Measurements from ENCODE around the gene CAMK1D.
"Not testable (repeated sequence)": the region's sequence is repeated elsewhere in the genome, so short reads cannot be mapped to it uniquely, and the experiment has no call there.

The CAMK1D gene

DNA sequence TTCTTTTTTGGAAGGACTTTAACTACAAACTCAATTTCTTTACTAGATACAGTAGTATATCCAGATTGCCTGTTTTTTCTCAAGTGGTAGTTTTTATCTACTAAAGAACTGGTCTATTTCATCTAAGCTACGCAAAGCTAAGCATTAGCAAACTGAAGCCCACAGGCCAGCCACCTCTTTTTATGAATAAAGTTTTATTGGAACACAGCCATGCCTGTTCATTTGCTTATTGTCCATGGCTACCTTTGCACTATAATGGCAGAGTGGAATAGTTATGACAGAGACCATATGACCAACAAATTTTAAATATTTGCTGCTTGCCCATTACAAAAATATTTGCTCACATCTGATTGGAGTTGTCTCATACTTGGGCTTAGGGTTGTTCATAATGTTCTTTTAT, 168.7 kb downstream of the CAMK1D start:
- DNase-seq (ENCODE audit: low spot score), result no peak

GRCh38 chr10:12521423-12521822, 172.1 kb downstream of the CAMK1D start:
- no peak for DNase-seq (ENCODE audit: low spot score)

- no peak for DNase-seq (ENCODE audit: low spot score)
Measured at GRCh38 chr10:12526311-12526710, 177.0 kb downstream of the CAMK1D start.

- no peak for DNase-seq (ENCODE audit: low spot score)
Measured at GRCh38 chr10:12529976-12530375, 180.6 kb downstream of the CAMK1D start.

- DNase-seq (ENCODE audit: low spot score), result no peak
Measured at GRCh38 chr10:12531305-12532220, 182.2 kb downstream of the CAMK1D start.

DNA sequence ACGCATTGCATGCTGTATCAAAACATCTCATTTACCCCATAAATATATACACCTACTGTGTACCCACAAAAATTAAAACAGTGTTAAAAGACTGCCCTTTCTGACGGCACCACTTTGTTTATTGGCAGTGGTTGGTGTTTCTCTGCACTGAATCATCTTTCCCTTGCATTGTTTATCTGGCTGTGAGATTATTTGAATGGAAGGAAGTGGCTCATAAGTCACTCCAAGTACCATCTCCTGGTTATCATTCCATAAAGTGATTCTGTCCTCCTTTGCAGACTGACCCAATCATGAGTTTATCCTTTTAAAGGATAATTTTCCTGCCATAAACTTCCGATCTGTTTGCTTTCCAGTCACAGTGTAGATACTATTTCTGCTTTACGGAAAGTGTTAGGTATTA, 183.8 kb downstream of the CAMK1D start:
- no peak for DNase-seq (ENCODE audit: low spot score)

DNA sequence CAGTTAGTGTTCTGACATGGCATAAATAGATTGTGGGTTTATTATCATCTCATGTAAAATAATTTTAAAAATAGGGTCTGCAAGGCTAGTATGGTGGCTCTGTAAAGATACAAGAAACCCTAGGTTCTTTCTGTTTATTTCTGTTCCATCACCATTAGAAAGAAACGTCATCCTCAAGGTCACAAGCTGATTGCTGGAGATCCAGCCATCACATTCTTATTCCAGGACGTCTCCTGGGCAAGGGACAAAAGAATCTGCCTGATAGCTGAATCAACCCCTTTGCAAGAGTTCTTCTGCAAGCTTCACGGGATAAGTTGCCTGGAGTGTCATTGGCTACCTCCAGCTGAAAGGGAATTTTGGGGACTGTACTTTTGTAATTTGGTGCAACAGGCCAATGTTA, 184.4 kb downstream of the CAMK1D start:
- DNase-seq (ENCODE audit: low spot score), result no peak

GRCh38 chr10:12534824-12535223, 185.5 kb downstream of the CAMK1D start:
- DNase-seq (ENCODE audit: low spot score), result no peak

DNA sequence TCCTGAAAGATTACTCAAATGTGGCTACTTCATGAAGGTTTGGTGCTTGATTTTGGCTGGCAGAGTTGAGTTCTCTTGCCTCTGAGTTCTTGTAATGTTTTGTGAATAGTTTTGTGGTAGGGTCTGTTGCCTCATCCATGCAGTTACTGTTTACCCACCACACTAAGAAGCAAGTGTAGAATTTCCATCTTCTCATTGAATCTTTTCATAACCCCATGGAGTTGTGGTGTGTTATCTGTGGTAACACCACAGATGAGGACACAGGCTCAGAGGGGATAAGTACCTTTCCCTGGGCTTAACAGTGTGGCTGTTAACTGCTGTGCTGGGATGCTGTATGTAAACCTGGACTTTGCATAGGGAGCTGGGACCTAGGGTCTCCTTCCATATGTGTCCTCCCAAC, 186.3 kb downstream of the CAMK1D start:
- no peak for DNase-seq (ENCODE audit: low spot score)

GRCh38 chr10:12538491-12538995, 189.2 kb downstream of the CAMK1D start:
- no peak for DNase-seq (ENCODE audit: low spot score)

DNA sequence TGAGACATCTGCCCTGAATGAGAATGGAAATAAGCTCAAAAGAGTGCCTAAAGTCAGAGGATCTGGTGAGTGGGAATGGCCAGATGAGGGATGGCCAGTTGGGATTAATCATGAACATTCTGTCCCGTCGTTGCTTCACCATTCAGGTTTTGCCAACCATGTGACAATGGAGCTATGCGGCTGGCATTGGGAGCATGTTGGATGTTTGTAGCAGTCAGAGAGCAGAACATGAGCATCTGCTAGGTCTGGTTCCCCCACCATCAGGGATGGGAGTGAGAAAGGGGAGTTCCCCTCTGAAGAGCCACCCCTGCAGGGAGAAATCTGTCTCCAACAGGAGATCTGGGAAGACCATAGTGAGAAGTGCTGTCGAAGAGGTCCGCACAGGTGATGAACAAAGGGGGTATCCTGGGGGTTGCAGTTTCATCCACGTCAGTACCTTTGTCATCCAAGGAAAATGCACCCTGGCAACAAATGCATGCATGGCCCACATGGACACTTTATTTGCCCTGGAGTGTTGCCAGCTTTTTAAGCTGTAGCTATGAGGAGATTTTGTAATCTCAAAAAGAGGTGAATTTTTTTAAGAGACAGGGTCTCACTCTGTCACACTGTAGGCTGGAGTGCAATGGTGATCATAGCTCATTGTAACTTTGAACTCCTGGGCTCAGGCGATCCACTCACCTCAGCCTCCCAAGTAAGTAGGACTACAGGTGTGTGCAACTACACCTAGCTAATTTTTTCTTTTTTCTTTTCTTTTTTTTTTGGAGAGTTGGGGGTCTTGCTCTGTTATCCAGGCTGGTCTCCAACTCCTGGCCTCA, 190.2 kb downstream of the CAMK1D start:
- no peak for DNase-seq (ENCODE audit: low spot score)

GRCh38 chr10:12540341-12540781, 191.0 kb downstream of the CAMK1D start:
- DNase-seq (ENCODE audit: low spot score), result no peak

- no peak for DNase-seq (ENCODE audit: low spot score)
Measured at GRCh38 chr10:12541446-12542067, 192.2 kb downstream of the CAMK1D start.

- no peak for DNase-seq (ENCODE audit: low spot score)
Measured at GRCh38 chr10:12542133-12542670, 192.9 kb downstream of the CAMK1D start.

DNA sequence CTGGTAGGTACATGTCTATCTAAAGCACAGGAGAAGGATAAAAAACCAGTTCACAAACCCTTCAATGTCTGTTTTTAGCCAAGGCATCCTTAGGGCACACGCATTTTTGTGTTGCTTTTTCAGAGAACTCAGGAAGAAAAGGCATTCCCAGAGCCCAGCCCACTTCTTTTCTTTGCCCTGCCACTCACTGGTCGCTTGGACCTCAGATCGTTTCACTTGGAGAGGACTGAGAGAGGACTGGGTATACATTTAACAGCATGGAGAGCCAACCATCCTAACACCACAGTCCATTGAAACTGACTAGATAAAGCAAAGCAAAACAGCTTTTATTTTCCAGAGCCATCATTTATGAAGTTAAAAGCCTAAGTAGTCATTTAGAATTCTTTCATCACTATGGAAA, 194.2 kb downstream of the CAMK1D start:
- DNase-seq (ENCODE audit: low spot score), result no peak

- not testable (repeated sequence) for DNase-seq (ENCODE audit: low spot score)
Measured at GRCh38 chr10:12546160-12546802, 196.9 kb downstream of the CAMK1D start.

GRCh38 chr10:12547301-12547771, 198.0 kb downstream of the CAMK1D start:
- DNase-seq (ENCODE audit: low spot score), result no peak

DNA sequence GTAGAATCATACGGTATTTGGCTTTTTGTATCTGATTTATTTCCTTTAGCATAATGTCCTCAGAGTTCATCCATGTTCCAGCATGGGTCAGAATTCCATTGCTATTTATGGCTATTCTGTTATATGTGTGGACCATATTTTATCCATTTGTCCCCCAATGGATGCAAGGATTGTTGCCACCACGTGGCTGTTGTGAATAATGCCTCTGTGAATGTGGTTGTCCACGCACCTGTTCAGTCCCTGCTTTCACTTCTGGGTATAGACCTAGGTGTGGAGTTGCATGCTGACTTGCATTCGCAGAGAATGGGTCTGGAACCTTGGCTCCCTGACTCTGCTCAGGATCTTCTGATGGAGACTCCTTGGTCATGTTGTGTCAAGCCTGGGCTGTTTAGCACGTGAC, 199.9 kb downstream of the CAMK1D start:
- no peak for DNase-seq (ENCODE audit: low spot score)

- no peak for DNase-seq (ENCODE audit: low spot score)
Measured at GRCh38 chr10:12550994-12551393, 201.6 kb downstream of the CAMK1D start.

- no peak for DNase-seq (ENCODE audit: low spot score)
Measured at GRCh38 chr10:12556039-12556438, 206.7 kb downstream of the CAMK1D start.

GRCh38 chr10:12559578-12560178, 210.3 kb downstream of the CAMK1D start:
- DNase-seq (ENCODE audit: low spot score), result no peak

All from HuH-7.5 (cell line).